Activated CD8-positive, alpha-beta T cell treated with anti-CD3 and anti-CD28 coated beads for 36 hours (primary cell): ENCODE results near the gene SCNM1. TPM values are rescaled to one million over a fixed set of nuclear protein-coding genes. Genes with fewer than 3 reads are reported as not detected.
A peak's percentile ranks its signal among the peaks of the same experiment; 100 is the strongest.

Experiments
- ATAC-seq: fragments of 200-7000 bp; cut with Tn5 transposase; one replicate; pipeline ENCODE4 v1.10.0; 2021; ENCODE audit warnings: mild to moderate bottlenecking, moderate library complexity
- CTCF ChIA-PET: fragments of 350-600 bp; sonication (Branson Sonifier 250); formaldehyde crosslinking; loops from one replicate; lab custom pipeline; 2021; ENCODE audit warnings: antibody characterized with exemption; lab: Charles Lee
- POLR2A ChIA-PET: fragments of 350-600 bp; sonication (Branson Sonifier 250); formaldehyde crosslinking; loops from one replicate; lab custom pipeline; 2021; ENCODE audit warnings: antibody characterized with exemption; lab: Charles Lee
- DNase-seq: peaks from one replicate; pipeline ENCODE4 v3.0.0-alpha.2; 2020
- H3K27ac Mint-ChIP-seq: one replicate; pipeline ENCODE4 v1.8.0; 2021; ENCODE audit warnings: mild to moderate bottlenecking, mixed read lengths
- H3K27me3 Mint-ChIP-seq: one replicate; pipeline ENCODE4 v1.8.0; 2021; ENCODE audit warnings: mixed read lengths
- H3K36me3 Mint-ChIP-seq: one replicate; pipeline ENCODE4 v1.8.0; 2021; ENCODE audit warnings: low read depth, mixed read lengths
- H3K4me1 Mint-ChIP-seq: one replicate; pipeline ENCODE4 v1.8.0; 2021; ENCODE audit warnings: low read depth, mixed read lengths
- H3K4me3 Mint-ChIP-seq: one replicate; pipeline ENCODE4 v1.8.0; 2021; ENCODE audit warnings: mild to moderate bottlenecking, moderate library complexity, mixed read lengths
- H3K9me3 Mint-ChIP-seq: one replicate; pipeline ENCODE4 v1.8.0; 2021; ENCODE audit warnings: mixed read lengths
- intact Hi-C: fragments of 100-400 bp; cut with micrococcal nuclease; formaldehyde crosslinking; loops from one replicate; pipeline ENCODE4 v1.10.0; 2022
- total RNA-seq, 2 experiments: library from RNA; stranded (reverse); gene quantifications; one replicate each; pipeline ENCODE4 v1.2.3, GENCODE V29; 2021
- TF ChIP-seq, protein P1 (sequence below): fragments of 200-600 bp; IDR thresholded peaks from one replicate; pipeline ENCODE4 v1.8.0; 2022; ENCODE audit warnings: antibody characterized with exemption, mild to moderate bottlenecking

SCNM1 gene
- total RNA-seq, 2 experiments from 2014 or later: 57.0 to 59.6 TPM

DNA sequence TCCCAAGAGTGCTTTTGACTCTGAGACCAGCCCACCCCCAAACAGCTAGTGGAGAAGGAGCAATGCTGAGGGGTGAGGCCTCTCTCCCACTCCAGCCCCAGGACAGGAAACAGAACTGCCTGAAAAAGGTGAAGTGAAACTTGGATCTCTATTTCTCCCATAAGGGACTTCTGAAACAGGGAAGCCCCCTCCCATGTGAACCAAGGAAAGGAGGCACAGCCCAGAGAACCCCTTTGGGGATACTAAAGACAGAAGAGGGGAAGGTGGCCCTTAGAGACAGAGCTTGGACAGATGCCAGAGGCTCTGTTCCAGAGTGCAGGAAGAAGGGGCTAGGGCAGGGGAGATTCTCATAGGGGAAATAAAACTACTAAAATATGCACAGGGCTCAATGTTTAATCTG lies 6.6 kb upstream of the SCNM1 start:
- Mint-ChIP-seq H3K27me3 (no peaks in the 10 kb centered on the region), H3K27ac (peak overlapping the region; percentile 98), H3K4me3 (peak overlapping the region; percentile 97), H3K4me1 (peaks cover 60% of the 10 kb centered on the region), H3K9me3 (no peaks in the 10 kb centered on the region), H3K36me3 (peaks cover 57% of the 10 kb centered on the region)
- ATAC-seq (no peak), DNase-seq (no peak)
- POLR2A ChIA-PET: interaction anchor here (0.6 to 1.5 kb wide), 5 partner anchors 24 to 167 kb away, joined by 3 to 5 read pairs (median 3); partner anchors contain the start of genes CDC42SE1 and MLLT11
- CTCF ChIA-PET: interaction anchor here (0.7 to 9.7 kb wide), 6 partner anchors 11 to 135 kb away, joined by 3 to 298 read pairs (median 4); no protein-coding TSS in a partner anchor
- intact Hi-C loops: loop anchor here (5.0 kb wide), 1 partner anchor 152 kb away; the partner anchor contains the start of genes MINDY1 and PRUNE1
- TF ChIP-seq, protein P1, sequence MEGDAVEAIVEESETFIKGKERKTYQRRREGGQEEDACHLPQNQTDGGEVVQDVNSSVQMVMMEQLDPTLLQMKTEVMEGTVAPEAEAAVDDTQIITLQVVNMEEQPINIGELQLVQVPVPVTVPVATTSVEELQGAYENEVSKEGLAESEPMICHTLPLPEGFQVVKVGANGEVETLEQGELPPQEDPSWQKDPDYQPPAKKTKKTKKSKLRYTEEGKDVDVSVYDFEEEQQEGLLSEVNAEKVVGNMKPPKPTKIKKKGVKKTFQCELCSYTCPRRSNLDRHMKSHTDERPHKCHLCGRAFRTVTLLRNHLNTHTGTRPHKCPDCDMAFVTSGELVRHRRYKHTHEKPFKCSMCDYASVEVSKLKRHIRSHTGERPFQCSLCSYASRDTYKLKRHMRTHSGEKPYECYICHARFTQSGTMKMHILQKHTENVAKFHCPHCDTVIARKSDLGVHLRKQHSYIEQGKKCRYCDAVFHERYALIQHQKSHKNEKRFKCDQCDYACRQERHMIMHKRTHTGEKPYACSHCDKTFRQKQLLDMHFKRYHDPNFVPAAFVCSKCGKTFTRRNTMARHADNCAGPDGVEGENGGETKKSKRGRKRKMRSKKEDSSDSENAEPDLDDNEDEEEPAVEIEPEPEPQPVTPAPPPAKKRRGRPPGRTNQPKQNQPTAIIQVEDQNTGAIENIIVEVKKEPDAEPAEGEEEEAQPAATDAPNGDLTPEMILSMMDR: no peak

DNA sequence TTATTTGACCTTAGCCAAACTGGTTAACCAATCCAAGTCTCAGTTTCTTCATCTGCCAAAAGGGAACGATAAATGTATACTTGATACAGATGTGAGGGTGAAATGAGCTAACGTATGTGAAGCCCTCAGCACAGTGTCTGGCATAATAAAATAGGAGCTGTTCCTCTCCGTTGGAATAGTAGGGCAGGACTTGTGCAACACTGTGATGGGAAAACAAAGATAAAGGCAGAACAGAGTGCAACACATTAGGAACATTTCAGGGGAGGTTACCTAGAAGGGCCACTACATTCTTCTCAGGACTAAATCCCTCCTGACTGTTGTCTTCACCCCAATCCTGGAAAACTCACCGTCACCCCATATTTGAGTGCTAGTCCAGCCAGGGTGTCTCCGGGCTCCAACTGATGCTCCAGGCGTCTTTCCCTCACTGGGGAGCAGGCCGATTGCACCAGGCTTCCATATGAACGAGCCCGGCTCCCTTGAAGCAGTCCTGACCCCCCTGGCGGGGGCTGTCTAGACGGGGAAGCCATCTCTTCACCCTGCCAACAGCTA lies 1.1 kb upstream of the SCNM1 start:
- POLR2A ChIA-PET: interaction anchor here (0.9 to 3.3 kb wide), 4 partner anchors 7 to 141 kb away, joined by 3 to 25 read pairs (median 12); partner anchors contain the start of genes TNFAIP8L2 and VPS72

DNA sequence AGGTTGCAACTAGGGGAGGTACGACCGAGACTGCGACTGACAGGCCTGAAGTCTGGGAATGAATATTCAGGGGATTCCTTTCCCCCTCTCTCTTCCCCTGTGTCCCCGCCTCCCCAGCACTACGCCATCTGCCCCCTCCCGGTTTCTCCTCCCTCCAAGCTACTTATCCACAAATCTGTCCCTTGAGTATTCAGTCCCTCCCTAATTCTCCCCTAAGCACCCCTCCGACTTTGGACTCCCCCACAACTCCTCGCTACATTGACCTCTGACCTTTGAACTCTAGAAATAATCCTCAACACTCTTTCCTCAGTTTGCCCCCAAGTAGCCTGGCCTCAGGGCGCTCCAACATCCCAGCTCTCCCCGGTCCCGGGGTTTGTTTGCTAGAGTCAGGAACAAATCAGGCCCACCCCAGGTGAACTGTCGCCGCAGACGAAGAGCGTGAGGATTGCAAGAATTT lies 635 bp upstream of the SCNM1 start:
- Mint-ChIP-seq H3K4me1 (peaks cover 53% of the 10 kb centered on the region), H3K4me3 (peak overlapping the region; percentile 91), H3K27me3 (no peaks in the 10 kb centered on the region), H3K36me3 (peaks cover 54% of the 10 kb centered on the region), H3K9me3 (no peaks in the 10 kb centered on the region), H3K27ac (peak overlapping the region; percentile 94)
- ChIA-PET POLR2A (interaction anchor here (0.9 to 3.3 kb wide), 4 partner anchors 8 to 141 kb away, joined by 3 to 25 read pairs (median 12); partner anchors contain the start of genes TNFAIP8L2 and VPS72), CTCF (interaction anchor here (0.9 to 1.7 kb wide), 2 partner anchors 9 to 10 kb away, joined by 3 to 6 read pairs; partner anchors contain the start of gene TNFAIP8L2)
- TF ChIP-seq, protein P1: no peak
- ATAC-seq (peak; percentile 1), DNase-seq (peak; percentile 18)
- intact Hi-C loops: loop anchor here (1.0 kb wide), 1 partner anchor 9 kb away; the partner anchor contains the start of gene TNFAIP8L2

More for the DNA sequence above, 1.1 kb upstream of the SCNM1 start:
- peaks cover 57% of the 10 kb centered on the region for H3K4me1 Mint-ChIP-seq
- H3K4me3 Mint-ChIP-seq: peak overlapping the region; percentile 91
- CTCF ChIA-PET: interaction anchor here (0.9 to 2.4 kb wide), 2 partner anchors 8 to 65 kb away, joined by 6 to 7 read pairs; partner anchors contain the start of gene TNFAIP8L2
- DNase-seq: no peak
- H3K9me3 Mint-ChIP-seq: no peaks in the 10 kb centered on the region
- peak overlapping the region; percentile 94 for H3K27ac Mint-ChIP-seq
- no peak for ATAC-seq
- TF ChIP-seq, protein P1: no peak
- intact Hi-C loops: loop anchor here (1.0 kb wide), 1 partner anchor 9 kb away; the partner anchor contains the start of gene TNFAIP8L2
- no peaks in the 10 kb centered on the region for H3K27me3 Mint-ChIP-seq
- H3K36me3 Mint-ChIP-seq: peaks cover 53% of the 10 kb centered on the region

DNA sequence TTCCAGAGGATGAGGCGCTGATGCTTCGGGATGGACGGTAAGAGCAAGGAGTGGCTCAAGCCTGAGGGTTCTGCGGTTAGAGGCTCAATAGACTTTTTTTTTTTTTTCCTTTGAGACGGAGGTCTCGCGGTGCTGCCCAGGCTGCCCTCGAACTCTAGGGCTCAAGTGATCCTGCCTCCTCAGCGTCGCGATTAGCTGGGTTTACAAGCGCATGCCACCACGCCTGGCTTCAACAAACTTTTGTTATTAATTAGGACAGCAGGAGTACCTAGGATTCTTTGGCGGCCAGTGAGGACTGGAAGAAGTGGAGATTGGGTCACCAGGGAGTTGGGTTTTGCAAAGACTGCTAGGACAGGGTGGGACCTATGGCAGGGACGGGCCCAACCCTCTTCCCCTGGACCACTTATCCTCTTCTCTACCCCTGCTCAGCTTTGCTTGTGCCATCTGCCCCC lies 587 bp downstream of the SCNM1 start:
- peak overlapping the region; percentile 91 for H3K4me3 Mint-ChIP-seq
- peaks cover 44% of the 10 kb centered on the region for H3K4me1 Mint-ChIP-seq
- CTCF ChIA-PET: interaction anchor here (1.1 to 2.6 kb wide), 6 partner anchors 9 to 171 kb away, joined by 3 to 13 read pairs (median 4); partner anchors contain the start of genes TNFAIP8L2 and VPS72
- intact Hi-C loops: no loop called here
- H3K36me3 Mint-ChIP-seq: peaks cover 48% of the 10 kb centered on the region
- peak overlapping the region; percentile 94 for H3K27ac Mint-ChIP-seq
- TF ChIP-seq, protein P1: no peak
- POLR2A ChIA-PET: interaction anchor here (0.6 to 3.3 kb wide), 8 partner anchors 9 to 183 kb away, joined by 3 to 25 read pairs (median 3); partner anchors contain the start of genes PSMD4, TNFAIP8L2 and VPS72
- no peaks in the 10 kb centered on the region for H3K27me3 Mint-ChIP-seq
- DNase-seq: peak; percentile 23
- H3K9me3 Mint-ChIP-seq: no peaks in the 10 kb centered on the region
- peak; percentile 0 for ATAC-seq
